COLO829 (cell line): ENCODE measurements around the gene AMN1.
"Not testable (repeated sequence)": the region's sequence is repeated elsewhere in the genome, so short reads cannot be mapped to it uniquely, and the experiment has no call there.

Source experiments
- DNase-seq: peaks from one replicate; pipeline ENCODE4 v3.0.0; 2012; ENCODE audit warnings: low spot score

The AMN1 gene

DNA sequence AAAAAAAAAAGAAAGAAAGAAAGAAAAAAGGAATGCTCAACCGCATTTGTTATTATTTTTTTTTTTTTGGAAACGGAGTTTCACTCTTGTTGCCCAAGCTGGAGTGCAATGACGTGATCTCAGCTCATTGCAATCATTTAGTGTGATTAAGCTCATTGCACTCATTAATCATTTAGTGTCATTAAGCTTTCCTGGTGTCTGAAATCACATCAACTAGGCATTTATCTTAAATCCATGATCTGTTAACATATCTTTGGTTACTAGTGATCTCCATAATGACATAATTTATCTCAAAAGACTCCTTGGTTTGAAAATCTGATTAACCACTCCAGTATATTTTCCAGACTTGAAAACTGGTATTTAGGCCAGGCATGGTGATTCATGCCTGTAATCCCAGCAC is 43.0 kb downstream of the AMN1 start:
- DNase-seq: no peak

DNA sequence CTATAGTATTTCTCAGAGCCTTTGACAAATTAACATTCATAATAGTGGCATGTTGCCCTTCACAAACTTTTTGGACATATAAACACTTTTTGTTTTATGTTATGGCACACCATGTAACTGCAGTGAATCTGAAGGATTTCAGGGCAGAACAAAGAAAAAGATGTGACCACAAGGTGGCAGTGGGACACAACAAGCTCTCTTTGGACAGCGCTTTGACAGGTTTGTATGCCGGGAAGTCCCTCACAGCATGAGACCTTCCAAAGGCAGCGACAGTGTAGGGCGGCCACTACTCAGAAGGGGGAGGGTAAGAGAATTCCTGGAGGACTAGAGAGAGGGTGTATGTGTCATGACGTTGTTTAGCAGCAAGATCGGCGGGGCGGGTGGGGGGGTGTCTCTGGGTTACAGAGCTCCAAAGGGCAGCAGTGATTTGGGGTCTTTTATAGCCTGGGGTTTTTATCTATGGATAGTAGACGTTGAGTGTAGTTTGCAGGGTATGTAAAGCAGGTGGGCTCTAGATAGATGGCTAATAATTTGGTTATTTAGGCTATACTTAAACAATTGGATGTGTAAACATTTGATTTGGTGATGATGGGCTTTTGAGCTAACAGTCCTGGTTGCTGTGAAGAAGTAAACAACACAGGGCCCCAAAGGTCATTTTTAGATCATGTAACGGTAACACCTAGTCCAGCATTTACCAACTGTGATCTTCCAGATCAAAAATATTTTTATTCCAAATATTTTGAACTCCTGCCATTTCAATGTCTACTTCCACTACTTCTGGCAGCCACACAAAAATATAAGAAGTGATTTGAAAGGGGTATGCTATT is 46.5 kb downstream of the AMN1 start:
- DNase-seq: peak; percentile 59

DNA sequence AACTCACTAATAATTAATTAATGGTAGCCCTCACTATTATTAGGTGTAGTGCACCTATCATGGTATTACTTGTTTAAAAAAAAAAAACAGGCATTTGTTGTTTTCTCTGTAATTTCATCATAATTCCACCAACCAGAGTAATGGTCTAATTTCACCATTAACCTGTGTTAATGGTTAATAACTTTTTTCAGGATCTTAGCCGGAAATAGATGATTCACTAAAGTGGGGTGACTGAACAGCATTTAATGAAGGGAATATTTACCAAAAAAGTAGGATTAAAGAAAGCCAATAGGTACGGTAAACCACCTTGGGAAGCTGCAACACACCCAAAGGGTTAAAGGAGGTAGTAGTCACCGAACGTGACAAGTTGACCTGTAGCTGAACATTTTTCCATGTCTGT is 56.3 kb downstream of the AMN1 start:
- DNase-seq: no peak

DNA sequence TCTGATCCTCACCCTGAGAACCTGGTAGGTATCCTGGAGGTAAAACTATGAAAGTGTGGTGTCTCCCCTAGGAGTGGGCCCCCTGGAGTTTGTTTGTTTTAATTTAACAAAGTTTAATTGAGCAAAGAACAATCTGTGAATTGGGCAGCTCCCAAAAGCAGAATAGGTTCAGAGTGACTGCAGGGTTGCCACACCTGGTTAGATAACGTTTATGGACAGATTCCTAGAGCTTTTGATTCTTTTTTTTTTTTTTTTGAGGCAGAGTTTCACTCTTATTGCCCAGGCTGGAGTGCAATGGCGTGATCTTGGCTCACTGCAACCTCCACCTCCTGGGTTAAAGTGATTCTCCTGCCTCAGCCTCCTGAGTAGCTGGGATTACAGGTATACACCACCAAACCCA is 59.2 kb downstream of the AMN1 start:
- DNase-seq: not testable (repeated sequence)

DNA sequence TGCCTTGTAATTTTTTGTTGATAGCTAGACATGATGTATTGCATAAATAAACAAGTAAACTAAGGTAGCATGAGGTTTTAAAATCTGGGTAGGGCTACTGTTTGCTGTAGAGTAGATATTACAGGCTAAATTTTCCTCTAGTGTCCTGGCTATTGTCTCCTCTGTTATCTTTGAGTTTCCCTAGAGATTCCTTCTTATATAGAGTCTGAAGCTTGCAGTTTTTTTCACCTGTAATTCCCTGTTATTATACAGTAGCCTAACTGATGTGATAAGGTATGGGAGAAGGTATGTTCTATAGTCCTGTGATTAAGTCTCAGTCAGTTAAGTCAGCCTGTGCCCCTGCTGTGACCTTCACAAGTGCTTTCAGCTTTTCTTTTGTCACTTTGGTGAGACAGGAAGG is 59.8 kb downstream of the AMN1 start:
- no peak for DNase-seq

DNA sequence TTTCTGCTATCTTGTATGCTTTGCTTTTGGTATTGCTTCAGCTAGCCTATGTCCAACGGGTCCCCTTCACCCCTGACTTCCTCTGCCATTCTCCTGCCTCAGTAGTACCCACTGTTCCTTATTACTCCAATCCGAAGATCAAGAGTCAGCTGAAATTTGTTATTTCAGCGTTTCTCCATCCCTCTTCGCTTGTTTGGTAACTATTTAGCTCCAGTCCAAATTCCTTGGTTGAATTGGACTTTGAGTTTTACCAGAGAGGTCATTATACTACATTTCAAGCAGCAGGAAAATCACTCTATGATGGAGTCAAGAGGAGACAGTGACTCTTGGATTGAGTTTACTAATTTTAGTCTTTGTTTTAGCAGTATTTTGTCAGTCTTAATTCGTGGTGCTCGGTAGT is 64.8 kb downstream of the AMN1 start:
- DNase-seq: no peak

DNA sequence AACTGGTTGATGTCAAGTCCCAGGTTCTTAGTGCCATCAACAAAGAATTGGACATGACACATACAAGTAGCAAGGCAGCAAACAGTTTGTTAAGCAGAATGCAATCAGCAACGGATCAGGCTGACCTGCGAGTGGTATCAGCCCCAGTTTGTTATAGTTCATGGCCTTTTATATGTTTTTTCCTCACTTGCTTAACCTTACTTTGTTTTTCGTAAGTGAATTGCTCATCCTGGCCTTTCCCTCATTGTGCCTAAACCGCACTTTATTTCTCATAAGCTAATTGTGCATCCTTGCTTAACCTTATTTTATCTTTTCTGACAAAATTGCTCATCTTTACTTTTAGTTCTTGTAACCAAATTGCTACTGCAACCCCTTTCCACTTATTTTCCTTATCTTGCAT is 65.2 kb downstream of the AMN1 start:
- DNase-seq: no peak

DNA sequence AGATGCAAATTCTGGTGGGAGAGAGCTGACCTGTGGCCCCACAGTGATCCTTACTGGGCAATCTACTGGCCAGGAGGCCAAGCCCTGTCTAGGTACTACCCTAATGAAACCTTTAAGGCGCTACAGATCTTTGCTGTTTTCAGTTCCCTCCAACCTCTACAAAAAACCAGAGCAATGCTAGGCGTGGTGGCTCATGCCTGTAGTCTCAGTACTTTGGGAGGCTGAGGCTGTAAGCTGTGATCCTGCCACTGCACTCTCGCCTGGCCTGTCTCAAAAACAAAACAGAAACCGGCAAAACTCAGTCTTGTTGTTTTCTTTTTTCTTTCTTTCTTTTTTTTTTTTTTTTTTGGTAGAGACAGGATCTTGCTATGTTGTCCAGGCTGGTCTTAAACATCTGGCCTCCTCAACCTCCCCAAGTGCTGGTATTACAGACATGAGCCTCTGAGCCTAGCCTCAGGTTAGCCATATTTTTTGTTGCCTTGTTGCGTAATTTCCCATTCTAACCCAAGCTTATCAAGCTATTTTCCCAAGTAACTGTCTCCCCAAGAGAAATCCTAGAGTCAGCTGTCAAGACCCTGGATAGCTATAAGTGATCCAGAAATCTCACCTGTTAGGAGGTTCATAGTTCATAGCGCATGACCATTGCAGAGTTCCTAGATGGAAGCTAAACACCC is 66.5 kb downstream of the AMN1 start:
- DNase-seq: no peak

DNA sequence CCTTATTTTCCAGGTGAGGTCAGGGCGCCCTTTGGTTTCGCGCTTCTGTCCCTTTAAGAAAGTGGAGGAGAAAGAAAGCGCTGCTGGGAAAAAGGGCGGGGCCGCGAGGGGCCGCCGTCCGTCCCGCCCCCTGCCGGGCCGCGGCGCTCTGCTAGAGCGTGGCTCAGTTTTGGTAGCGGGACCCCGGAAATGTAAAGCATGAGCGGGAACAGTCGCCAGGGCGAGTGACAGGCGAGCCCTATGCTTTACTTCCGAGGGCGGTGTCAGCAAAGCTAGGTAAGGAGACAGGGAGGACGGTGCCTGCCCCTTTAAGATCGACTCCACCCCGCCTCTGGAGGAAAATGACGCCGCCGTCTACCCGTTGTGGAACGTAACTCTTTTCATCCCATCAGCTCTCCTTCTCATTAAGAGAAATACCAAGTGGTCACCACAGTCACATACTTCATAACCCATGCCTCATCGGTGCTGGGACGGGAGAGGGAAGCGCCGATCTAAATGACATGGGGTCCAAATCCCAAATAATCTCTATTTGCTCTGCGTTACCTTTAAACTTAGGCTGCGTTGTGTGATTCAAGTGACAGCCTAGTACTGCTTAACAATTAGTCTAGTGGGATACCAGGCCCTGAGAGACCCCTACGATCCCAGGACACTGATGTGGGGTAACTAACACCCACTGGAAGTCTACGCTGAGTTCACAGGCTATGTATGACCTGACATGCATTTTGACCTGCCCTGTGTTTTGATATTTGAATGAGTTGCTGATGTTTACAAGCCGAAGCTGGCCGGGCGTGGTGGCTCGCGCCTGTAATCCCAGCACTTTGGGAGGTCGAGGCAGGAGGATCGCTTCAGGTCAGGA is 69.5 kb downstream of the AMN1 start, which contains the start of gene ETFBKMT:
Gene ETFBKMT (plus strand): TSS at position 602 of the 856 bp plus-strand sequence. CDS start 2,266 bp downstream, outside the sequence.
- peak; percentile 85 for DNase-seq

DNA sequence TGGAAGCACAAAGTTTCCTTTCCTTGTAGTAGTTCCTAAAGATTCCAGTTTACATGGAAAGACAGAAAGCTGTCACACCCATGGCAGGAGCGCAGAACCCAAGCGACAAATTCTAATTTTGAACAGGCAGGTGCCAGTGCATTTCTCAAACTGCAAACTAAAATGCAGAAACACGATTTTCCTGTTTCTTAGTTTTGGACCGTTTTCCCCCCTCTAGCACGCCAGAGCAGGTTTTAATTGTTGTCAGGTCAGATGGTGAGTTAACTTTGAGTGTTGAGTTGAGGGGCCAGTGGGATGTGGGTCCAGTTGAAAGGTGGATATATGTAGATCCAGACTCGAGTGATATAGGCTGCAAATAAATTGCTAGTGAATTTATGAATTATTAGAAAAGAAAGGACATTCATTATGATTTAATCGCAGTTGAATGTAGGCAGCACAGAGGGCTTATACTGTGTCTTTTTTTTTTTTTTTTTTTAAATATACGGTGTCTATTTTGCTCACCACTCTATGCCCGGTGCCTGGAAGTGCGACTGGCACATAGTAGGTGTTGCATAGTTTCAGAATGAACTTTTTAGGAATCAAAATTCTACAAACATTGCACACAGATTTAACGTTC is 70.2 kb downstream of the AMN1 start:
- no peak for DNase-seq

DNA sequence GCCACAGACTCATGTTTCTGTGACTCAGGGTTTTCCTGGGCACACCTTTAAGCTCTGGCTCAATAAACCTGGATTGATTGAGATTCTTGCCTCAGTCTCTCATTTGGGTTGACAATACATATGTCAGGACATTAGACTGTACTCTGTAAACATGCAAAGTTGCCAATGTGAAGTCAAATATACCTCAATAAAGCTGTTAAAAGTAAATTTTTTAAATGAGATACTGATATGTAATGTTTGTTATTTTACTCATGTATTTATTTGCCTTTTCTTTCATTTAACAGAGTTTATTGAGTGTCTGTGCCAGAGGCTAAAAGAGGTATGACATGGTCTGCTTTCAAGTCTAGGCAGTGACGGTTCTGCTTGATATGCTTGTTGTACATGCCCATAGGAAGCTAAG is 73.0 kb downstream of the AMN1 start:
- no peak for DNase-seq

DNA sequence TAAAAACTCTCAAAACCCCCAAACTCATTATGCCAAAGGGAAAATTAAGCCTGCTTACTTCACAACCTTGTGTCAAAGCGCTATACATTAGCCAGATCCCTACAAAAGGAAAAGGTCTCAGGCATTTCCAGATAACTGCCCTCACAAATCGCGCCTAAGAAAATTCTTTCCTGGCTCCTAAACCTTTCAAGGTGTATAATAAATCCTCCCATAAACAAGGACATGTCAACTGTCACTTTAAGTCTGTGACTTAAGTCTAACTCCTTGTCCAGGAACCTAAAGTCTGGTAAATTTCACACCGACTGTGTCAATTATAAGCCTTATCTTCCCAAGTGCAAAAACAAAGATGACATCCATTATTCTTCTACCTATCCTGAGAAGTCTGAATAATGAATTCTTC is 73.6 kb downstream of the AMN1 start:
- no peak for DNase-seq

DNA sequence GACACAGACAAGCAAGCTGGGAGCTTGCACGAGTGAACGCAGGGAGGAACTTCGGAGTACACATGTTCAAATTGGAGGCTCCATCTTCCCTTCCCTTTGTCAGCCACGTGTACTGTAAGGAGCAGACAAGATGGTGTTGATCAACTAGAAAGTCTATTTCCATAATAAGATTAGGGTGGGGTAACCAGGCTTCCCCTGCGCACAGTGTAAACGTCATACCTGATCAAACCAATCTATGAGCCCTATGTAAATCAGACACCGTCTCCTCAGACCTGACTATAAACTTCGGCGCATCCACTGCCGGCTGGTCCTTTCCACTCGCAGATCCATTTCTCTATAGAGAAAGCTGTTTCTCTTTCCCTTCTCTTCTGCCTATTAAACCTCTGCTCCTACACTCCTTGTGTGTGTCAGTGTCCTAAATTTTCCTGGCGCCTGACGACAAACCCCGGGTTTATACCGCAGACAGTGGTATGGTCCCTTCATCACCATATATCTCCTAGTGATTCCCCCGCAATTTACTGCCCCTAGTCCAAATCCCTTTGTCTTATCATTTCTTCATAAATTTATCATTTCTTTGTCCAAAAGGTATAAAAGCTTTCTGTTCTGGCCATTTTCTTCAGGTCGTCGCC is 76.8 kb downstream of the AMN1 start:
- no peak for DNase-seq

DNA sequence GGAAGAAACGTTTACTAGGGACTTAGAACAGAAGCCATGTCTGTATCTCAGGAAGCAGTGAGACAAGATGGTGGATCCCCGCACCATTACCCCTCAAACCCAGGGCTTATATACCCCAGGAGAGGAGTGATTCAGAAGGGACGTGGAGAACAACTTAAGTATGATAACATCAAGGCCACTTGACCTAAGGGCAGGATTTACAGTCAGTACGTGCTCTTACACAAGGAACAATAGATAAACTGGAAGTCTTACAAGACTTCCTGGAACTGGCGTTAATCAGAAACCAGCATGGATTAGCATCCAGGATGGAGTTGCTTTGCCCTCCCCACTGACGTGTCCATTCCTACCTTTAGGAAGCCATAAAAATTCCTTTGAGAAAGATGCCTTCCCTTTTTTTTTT is 77.9 kb downstream of the AMN1 start:
- no peak for DNase-seq

DNA sequence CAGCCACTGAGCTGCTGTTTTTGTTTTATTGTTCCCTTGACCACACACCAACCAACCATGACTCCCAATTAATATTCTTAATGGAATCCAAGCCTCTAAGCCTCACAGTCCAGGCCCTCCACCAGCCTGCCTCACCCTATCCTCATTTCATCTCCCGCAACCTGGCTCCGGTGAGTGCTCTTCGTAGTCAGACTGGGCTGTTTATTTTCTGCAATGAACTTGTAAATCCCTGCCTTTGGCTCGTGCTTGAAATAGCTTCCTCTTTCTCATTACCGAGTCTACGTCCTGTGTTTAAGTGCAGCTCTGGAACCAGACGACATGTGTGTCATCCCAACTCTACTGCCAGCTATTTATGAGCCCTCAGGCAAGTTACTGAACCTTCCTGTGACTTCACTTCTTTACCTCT is 81.7 kb downstream of the AMN1 start:
- DNase-seq: no peak

DNA sequence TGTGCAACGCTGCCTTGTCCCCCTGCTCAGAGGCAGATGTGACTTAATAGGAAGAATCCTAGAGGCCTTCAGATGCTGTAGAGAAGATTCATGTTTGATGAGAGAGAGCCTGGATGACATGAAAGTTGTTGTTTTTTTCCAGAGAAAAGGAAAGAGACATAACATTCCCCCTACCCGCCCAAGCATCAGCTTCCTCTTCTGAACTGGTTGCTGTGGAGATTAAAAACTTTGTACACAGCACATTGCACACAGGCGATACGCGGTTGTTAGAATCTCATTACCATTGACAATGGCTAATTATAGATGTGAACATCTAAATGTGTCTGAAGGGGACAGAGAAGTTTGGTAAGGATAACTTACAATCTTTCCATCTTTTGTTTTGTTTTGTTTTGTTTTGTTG is 82.9 kb downstream of the AMN1 start:
- DNase-seq: no peak

DNA sequence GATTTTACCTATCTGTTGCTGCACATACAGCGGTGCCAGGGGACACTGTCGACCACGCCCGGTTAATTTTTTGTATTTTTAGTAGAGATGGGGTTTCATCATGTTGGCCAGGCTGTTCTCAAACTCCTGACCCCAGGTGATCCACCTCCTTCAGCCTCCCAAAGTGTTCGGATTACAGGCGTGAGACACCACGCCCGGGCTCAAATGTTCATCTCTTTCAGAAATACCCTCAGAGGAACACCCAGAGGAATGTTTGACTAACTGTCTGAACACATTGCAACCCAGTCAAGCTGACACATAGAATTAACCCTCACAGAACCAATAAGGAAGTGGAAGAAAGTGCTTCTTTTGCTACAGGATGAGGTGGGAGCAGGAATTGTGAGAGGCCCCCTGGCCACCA is 84.3 kb downstream of the AMN1 start:
- DNase-seq: no peak

DNA sequence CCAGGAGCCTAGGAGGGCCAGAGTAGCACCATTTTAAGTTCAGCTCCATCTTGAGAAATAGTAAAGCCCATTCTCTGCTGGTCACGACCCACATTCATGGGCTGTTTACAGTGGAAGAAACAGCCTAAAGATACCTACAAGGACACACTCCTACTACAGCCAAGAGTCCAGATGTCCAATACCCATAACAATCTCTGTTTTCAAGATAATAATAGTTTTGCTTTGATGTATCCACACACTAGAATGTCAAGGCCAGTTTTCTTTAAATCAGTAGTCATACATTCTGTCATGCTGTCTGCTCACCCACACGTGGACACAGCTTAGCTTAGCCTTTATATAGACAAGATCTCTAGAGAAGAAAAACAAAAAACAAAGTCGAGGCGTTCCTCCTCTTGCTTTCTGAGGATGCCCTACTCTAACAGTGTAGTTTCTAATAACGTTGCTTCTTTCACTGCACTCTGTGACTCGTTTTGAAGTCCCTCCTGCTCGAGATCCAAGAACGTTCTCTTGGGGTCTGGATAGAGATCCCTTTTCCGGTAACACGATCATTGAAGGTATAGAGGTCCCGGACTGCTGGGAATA is 87.2 kb downstream of the AMN1 start:
- DNase-seq: no peak

DNA sequence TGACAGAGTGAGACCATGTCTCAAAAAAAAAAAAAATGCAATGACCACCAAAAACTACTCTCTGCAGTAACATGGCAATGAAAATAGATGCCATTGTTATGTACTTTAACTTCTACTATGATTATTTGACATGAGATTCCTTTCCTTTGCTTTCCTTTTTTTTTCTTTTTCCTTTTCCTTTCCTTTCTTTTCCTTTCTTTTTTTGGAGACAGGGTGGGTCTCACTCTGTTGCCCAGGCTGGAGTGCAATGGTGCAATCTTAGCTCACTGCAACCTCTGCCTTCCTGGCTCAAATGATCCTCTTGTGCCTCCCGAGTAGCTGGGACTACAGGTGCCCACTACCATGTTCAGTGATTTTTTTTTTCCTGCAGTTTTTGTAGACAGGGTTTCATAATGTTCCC is 94.2 kb downstream of the AMN1 start:
- DNase-seq: no peak

DNA sequence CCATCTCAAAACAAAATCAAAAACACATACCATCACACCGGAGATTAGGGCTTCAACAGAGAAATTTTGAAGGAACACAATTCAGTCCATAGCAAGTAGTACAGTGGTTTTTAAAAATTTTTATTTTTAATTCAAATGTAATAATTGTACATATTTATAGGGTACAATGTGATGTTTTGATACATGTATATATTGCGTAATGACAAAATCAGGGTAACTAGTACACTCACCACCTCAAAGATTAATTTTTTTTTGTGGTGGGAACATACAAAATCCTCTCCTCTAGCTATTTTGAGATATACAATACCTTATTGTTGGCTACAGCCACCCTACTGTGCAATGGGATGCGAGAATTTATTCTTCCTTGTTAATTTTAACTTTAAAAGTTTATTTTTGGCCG is 95.4 kb downstream of the AMN1 start:
- no peak for DNase-seq

DNA sequence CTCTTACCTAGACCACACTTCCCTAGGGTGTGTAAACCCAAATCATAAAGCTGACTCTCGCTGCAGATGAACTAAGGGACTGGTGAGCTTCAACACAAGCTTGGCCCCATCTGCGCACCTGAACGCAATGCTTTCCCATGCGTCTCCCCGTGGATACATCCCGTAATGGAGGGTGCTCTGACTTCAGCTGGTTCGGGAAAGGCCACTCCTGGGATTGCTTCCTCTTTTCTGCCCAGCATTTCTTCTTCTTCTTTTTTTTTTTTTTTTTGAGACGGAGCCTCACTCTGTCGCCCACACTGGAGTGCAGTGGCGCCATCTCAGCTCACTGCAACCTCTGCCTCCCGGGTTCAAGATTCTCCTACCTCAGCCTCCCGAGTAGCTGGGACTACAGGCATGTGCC is 97.0 kb downstream of the AMN1 start:
- no peak for DNase-seq
